Psoas muscle (tissue), 8 donors: ENCODE measurements around the gene NOL12. TPM values are rescaled to one million over a fixed set of nuclear protein-coding genes. Genes with fewer than 3 reads are reported as not detected.

ENCODE experiments used
- ATAC-seq, 4 donors: fragments of 200-7000 bp; cut with Tn5 transposase; one replicate each; pipeline ENCODE4 v1.9.1; 2020; ENCODE audit warnings: moderate library complexity in 3 of 4, mild to moderate bottlenecking in 2 of 4
- DNase-seq, 2 donors: peaks; one replicate each; pipeline ENCODE4 v3.0.0-alpha.2; 2020
- H3K27ac ChIP-seq: fragments of 200-600 bp; one replicate; pipeline ENCODE4 v1.8.0; 2022
- H3K27me3 ChIP-seq, 3 donors: fragments of 200-600 bp in 1 of 3; one replicate each; pipeline versions ENCODE4 v1.6.1 to v1.8.0; 2013 to 2022; ENCODE audit warnings: low read length in 2 of 3, mild to moderate bottlenecking in 2 of 3, moderate library complexity in 1 of 3; ENCODE audit not compliant: insufficient read depth in 3 of 3
- H3K36me3 ChIP-seq, 2 donors: fragments of 200-600 bp in 1 of 2; one replicate each; pipeline versions ENCODE4 v1.6.1 to v1.8.0; 2013 to 2022; ENCODE audit warnings: low read depth in 1 of 2, mild to moderate bottlenecking in 1 of 2, moderate library complexity in 1 of 2; ENCODE audit not compliant: insufficient read depth in 1 of 2
- H3K4me1 ChIP-seq: fragments of 200-600 bp; one replicate; pipeline ENCODE4 v1.8.0; 2022
- H3K4me3 ChIP-seq: fragments of 200-600 bp; one replicate; pipeline ENCODE4 v1.8.0; 2022; ENCODE audit warnings: mild to moderate bottlenecking
- H3K9me3 ChIP-seq: fragments of 200-600 bp; one replicate; pipeline ENCODE4 v1.8.0; 2022
- WGBS, 3 donors: extraction: QIAGEN DNeasy Blood & Tissue Kit; methylation state at CpG; one replicate each; pipeline versions ENCODE4 v1.1.6 to v1.1.7; 2013; 5-methylcytosine and 5-hydroxymethylcytosine counted together
- intact Hi-C, 2 donors: fragments of 100-400 bp; cut with DNase I; formaldehyde crosslinking; loops; one replicate each; pipeline versions ENCODE4 v1.11.0 to v1.14.2; 2022
- polyA plus RNA-seq, 3 donors: library from polyadenylated mRNA; stranded (reverse); fragments of 200-250 nt; gene quantifications; one replicate each; pipeline ENCODE4 v1.2.3, GENCODE V29; 2013
- total RNA-seq, 4 donors: library from RNA; stranded (reverse); fragmentation: NEBNext Ultra II Directional in 2 of 4; extraction: Animal tissue kit (Norgen Biotek cat#: 25700) in 2 of 4; gene quantifications; one replicate each; pipeline versions ENCODE4 v1.2.1 to v1.2.4, GENCODE V29; 2021 to 2023
- TF ChIP-seq, protein P1 (sequence below): fragments of 200-600 bp; IDR thresholded peaks from one replicate; pipeline ENCODE4 v1.8.0; 2022; ENCODE audit warnings: antibody characterized with exemption
- donor health status: healthy with polysubstance abuse.
- donor health status: DM: no; HTN: no; CAD: no; lungs with moderate emphysema.
- donor health status: Bipolar disorder and iron deficiency.
- donor health status: healthy.
- donor health status: DM: yes; HTN: yes; CAD: no.
- donor health status: DM: no; HTN: no; CAD: no.
- donor health status: DM: no; HTN: no; CAD: no.
- donor health status: DM: yes; HTN: yes; CAD: no.

Gene NOL12
- total and polyA plus RNA-seq, 7 donors = 11.9 to 43.4 (median 15.4) TPM

DNA sequence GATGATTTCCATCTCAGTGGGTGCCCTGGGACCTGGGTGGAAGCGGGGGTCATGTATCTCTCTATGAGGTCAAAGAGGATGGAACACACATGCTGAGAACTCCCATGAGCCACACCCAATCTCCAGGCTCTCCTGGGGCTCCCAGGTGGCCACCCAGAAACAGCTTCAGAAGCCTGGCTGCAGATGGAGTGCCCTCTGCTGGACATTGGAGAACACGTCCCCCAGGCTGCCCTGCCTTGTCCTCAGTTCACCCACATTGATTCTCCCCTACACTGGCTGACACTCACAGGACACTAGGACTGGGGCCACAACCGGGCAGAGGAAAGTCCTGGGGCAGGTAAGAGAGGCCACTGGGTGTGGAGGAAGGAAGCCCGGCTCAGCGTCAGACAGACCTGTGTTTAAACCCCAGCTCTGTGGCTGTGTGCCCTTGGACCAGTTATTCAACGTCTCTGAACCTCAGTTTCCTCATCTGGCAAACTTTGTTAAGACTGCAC lies 4.5 kb upstream of the NOL12 start:
- intact Hi-C loops = loop anchor here (1.0 to 2.0 kb wide), 3 partner anchors 21 to 39 kb away; no protein-coding TSS in a partner anchor
- peaks cover 0 to 32% of the 10 kb centered on the region in 2 donors for H3K36me3 ChIP-seq
- ATAC-seq (peak; percentile 44 to 61 (median 57)), DNase-seq (peak; percentile 76 to 86)
- no peaks in the 10 kb centered on the region for H3K9me3 ChIP-seq
- no peak overlapping the region for H3K27ac ChIP-seq
- no peak overlapping the region for H3K4me3 ChIP-seq
- TF ChIP-seq, protein P1, sequence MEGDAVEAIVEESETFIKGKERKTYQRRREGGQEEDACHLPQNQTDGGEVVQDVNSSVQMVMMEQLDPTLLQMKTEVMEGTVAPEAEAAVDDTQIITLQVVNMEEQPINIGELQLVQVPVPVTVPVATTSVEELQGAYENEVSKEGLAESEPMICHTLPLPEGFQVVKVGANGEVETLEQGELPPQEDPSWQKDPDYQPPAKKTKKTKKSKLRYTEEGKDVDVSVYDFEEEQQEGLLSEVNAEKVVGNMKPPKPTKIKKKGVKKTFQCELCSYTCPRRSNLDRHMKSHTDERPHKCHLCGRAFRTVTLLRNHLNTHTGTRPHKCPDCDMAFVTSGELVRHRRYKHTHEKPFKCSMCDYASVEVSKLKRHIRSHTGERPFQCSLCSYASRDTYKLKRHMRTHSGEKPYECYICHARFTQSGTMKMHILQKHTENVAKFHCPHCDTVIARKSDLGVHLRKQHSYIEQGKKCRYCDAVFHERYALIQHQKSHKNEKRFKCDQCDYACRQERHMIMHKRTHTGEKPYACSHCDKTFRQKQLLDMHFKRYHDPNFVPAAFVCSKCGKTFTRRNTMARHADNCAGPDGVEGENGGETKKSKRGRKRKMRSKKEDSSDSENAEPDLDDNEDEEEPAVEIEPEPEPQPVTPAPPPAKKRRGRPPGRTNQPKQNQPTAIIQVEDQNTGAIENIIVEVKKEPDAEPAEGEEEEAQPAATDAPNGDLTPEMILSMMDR = peak; percentile 85
- 17 to 20% (median 19%) methylated on average over 6 of the region's 6 CpGs for WGBS, 3 donors
- H3K4me1 ChIP-seq = peaks cover 16% of the 10 kb centered on the region
- no peaks in the 10 kb centered on the region for H3K27me3 ChIP-seq

DNA sequence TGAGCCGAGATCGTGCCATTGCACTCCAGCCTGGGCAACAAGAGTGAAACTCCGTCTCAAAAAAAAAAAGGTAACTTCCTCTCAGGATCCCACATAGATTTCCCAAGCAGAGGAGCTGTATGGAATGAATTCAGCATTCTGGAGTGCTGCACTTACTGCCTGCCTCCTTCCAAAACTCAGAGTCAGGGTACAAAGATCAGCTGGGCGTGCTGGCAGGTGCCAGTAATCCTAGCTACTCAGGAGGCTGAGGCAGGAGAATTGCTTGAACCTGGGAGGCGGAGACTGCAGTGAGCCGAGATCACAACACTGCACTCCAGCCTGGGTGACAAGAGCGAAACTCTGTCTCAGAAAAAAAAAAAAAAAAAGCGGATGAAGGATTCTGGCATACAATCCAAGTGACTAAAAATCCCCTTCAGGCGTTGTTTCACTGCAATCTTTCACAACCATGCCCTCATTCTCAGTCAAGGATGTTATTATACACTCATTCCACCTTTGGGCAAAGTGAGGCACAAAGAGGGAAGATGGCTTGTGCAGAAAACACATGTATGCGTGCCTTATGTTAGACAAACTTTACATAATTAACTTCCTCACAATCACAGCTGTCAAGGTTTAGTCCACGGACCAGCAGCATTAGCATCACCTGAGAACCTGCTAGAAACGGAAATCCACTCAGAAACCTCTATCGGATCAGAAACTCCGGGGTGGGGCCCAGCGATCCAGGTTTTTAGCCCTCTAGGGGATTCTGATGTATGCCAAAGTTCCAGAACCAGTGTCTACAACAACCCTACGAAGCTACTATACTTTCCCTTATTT lies 1.1 kb upstream of the NOL12 start:
- ATAC-seq = no peak
- TF ChIP-seq, protein P1 = no peak
- no peak overlapping the region for H3K27ac ChIP-seq
- no peak for DNase-seq
- peaks cover 0 to 30% of the 10 kb centered on the region in 2 donors for H3K36me3 ChIP-seq
- intact Hi-C loops = no loop called here
- no peaks in the 10 kb centered on the region for H3K9me3 ChIP-seq
- 72 to 80% (median 75%) methylated on average over 16 of the region's 16 CpGs for WGBS, 3 donors
- no peak overlapping the region for H3K4me3 ChIP-seq
- H3K27me3 ChIP-seq = no peaks in the 10 kb centered on the region
- H3K4me1 ChIP-seq = peaks cover 20% of the 10 kb centered on the region

DNA sequence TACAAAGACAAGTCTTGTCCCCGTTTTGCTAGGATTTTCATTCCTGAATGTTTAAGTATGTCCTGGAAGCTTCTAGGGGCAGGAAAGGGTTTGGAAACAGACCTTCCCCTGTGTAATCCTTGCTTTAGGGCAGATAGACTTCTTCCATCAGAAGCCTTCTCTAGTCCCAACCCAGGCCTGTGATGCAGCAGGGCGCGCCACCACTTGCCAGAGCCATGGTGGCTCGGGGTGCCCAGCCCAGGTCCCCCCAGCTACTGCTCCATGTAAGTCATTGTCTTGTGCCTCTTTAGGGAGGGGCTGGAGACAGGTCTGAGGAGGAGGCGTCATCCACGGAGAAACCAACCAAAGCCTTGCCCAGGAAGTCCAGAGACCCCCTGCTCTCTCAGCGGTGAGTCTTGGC lies 4.3 kb downstream of the NOL12 start:
- Histone ChIP-seq H3K9me3 (no peaks in the 10 kb centered on the region), H3K27ac (no peak overlapping the region), H3K4me3 (no peak overlapping the region), H3K4me1 (peaks cover 20% of the 10 kb centered on the region), H3K27me3 (no peaks in the 10 kb centered on the region), H3K36me3 (peaks cover 0 to 67% of the 10 kb centered on the region in 2 donors)
- no peak for ATAC-seq
- TF ChIP-seq, protein P1 = no peak
- no peak for DNase-seq
- intact Hi-C loops = no loop called here
- 86 to 92% (median 89%) methylated on average over 7 of the region's 7 CpGs for WGBS, 3 donors

DNA sequence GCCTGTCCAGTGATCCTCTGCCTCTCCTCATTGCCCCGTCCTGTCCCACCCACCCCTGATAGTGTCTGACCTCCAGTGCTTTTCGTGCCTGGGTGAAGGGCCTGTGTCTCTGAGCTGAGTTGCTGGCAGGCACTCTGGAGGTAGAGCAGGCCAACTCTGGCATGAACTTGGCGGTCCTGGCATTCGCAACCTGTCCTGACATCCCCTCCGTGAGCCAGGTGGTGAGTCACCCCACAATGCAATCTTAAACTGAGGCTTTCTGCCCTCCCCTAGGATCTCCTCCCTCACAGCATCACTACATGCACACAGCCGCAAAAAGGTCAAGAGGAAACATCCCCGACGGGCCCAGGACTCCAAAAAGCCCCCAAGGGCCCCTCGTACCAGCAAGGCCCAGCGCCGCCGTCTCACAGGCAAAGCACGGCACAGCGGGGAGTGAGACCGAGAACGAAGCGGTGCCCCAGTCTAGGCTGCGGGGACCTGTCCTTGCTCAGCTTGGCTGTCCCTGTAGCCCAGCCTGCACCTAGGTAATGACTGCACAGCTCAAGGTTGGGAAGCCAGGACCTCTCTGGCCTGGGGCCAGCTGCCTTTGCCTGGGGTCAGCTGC lies 4.9 kb downstream of the NOL12 start:
- peaks cover 24% of the 10 kb centered on the region for H3K4me1 ChIP-seq
- TF ChIP-seq, protein P1 = no peak
- ATAC-seq (peak; percentile 49 to 68 (median 55)), DNase-seq (peak; percentile 33 to 79)
- peaks cover 0 to 67% of the 10 kb centered on the region in 2 donors for H3K36me3 ChIP-seq
- intact Hi-C loops = no loop called here
- H3K4me3 ChIP-seq = no peak overlapping the region
- no peaks in the 10 kb centered on the region for H3K9me3 ChIP-seq
- no peaks in the 10 kb centered on the region for H3K27me3 ChIP-seq
- WGBS, 3 donors = 79 to 82% (median 81%) methylated on average over 18 of the region's 18 CpGs
- no peak overlapping the region for H3K27ac ChIP-seq
